ENCODE measurements around the gene TMEM129.

TMEM129 gene

DNA sequence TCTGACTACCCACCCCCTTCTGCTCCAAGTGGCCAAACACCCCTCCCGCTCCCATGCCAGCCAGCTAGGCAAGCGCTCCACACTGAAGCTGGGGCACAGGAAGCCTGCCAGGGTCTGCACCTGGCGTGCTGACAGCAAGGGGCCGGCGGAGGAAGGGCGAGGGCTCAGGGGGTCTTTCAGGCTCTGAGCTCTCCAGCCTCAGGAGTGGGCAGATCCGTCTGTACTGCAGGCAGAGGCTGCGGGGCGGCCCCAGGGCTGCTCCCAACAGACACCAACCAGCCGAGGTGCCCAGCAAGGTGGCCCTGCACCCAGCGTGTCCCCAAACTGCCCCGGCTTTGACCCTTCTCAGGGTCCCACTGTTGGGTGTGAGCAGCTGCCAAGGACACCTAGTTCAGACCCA, 51.9 kb downstream of the TMEM129 start:
- no peak for DNase-seq

DNA sequence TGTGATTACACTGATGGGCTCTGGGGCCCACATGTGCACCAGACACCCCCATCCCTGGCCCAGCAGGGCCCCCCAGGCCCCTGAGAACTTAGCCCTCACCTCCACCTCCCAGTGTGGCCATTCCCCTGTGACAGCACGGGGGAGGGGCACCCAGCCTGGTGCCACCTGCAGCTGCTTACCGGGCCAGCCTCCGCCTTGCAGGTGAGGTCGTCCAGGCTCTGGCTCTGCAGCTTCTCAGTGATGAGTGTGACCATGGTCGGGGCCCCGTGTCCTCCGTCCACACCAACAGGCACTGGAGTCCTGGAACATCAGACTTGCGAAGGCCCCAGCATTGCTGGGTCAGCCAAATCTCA, 52.7 kb downstream of the TMEM129 start:
- ATAC-seq (no peak), DNase-seq (no peak)

More for the DNA sequence above, 51.9 kb downstream of the TMEM129 start:
- ATAC-seq, result no peak

DNA sequence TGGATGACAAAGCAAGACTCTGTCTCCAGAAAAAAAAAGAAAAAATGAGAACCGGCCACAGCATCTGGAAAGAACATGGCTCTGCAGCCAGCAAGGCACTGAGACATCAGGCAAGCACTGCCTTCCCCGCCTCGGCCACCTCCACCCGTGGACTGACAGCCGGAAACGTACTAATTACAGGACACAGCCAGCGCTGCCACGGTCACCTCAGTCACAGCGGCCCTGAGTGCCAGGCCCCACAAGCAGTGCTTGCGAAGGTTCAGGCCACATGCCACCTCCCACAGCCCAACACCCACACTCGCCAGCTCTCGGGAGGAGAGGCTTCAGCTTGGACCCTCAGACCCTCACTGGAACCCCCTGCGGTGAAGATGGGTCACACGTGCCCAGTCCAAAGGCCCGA, 53.9 kb downstream of the TMEM129 start:
- ATAC-seq, result no peak

DNA sequence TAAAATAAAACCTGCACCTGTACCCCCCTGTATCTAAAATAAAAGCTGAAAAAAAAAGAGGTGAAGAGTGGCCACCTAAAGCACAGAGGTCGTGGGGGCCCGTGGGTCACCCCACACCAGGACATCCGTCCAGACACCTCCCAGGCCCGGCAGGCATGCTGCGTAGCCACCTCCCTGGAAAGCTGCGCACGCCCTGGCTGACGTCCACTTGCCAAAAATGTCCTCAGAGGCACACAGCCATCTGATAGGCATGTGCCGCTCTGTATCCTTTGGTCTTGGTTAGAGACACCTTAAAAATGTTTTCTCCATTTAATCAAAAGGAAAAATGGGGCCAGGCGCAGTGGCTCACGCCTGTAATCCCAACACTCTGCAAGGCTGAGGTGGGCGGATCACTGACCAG, 54.7 kb downstream of the TMEM129 start:
- DNase-seq, result no peak
- no peak for ATAC-seq

More for the DNA sequence above, 53.9 kb downstream of the TMEM129 start:
- no peak for DNase-seq

All from stimulated activated naive CD8-positive, alpha-beta T cell treated with anti-CD3 and anti-CD28 coated beads, Interleukin-15, Interleukin-2, amounts not matched to agents 100 U/mL and 50 U/mL, for 24 hours (primary cell).